ENCODE results near the gene ATP9A. TPM values are rescaled to one million over a fixed set of nuclear protein-coding genes. Genes with fewer than 3 reads are reported as not detected.

Gene ATP9A
- total and polyA plus RNA-seq, 2 donors (not counting 3 experiments of a cell fraction or from before 2014, with no cell fraction given), result 20.9 to 41.5 TPM

- H3K9ac ChIP-seq (replicated peaks; ENCODE audit: extremely low read depth, insufficient read depth, low read length), result no peak overlapping the region
- dilution Hi-C loops (cut with MboI; ENCODE audit: extremely low pct_ligation_motif_present, low sequenced_read_pairs), result loop anchor here (25.0 kb wide), 1 partner anchor 186 kb away; no protein-coding TSS in a partner anchor
- intact Hi-C loops (cut with micrococcal nuclease), result loop anchor here (5.0 kb wide), 1 partner anchor 291 kb away; no protein-coding TSS in a partner anchor
- no peak overlapping the region for H3K27ac ChIP-seq (ENCODE audit: insufficient read depth, low read depth, low read length)
- DNase-seq (ENCODE audit: low read depth, low spot score), result no peak
- H3K79me2 ChIP-seq (ENCODE audit: control insufficient read depth, insufficient read depth, low read length), result no peaks in the 10 kb centered on the region
- H4K20me1 ChIP-seq (replicated peaks; ENCODE audit: control insufficient read depth, extremely low read depth, insufficient read depth, low read length), result no peaks in the 10 kb centered on the region
- peaks cover 38% of the 10 kb centered on the region for H3K4me1 ChIP-seq (ENCODE audit: control insufficient read depth, extremely low read depth, insufficient read depth, low read length)
- H3K36me3 ChIP-seq (ENCODE audit: control insufficient read depth in 2 of 2, extremely low read depth in 1 of 2, insufficient read depth in 2 of 2, low read length in 2 of 2), result peaks cover 0 to 4% of the 10 kb centered on the region in 2 experiments
- H3K9me1 ChIP-seq (replicated peaks; ENCODE audit: control insufficient read depth, extremely low read depth, insufficient read depth, low read length), result no peaks in the 10 kb centered on the region
- TF ChIP-seq POLR2AphosphoS5 (IDR thresholded peaks at IDR 0.05; ENCODE audit: insufficient read depth, low read depth, low read length) (no peak), GATA2 (IDR thresholded peaks at IDR 0.05; ENCODE audit: insufficient read depth, insufficient read length, low read depth, low read length) (no peak), EZH2 (IDR thresholded peaks at IDR 0.05; ENCODE audit: borderline replicate concordance, low read depth, low read length, severe bottlenecking) (no peak), CTCF (IDR thresholded peaks at IDR 0.05; ENCODE audit: extremely low read depth in 1 of 2, insufficient read depth in 1 of 2, low read depth in 1 of 2, low read length in 2 of 2) (no peak), JUN (IDR thresholded peaks at IDR 0.05; ENCODE audit: borderline replicate concordance, insufficient read depth, insufficient read length, low read depth) (no peak), MYC (IDR thresholded peaks at IDR 0.05; ENCODE audit: low read depth, low read length) (no peak), POLR2A (IDR thresholded peaks at IDR 0.05; ENCODE audit: low read depth, low read length) (no peak), MAX (IDR thresholded peaks at IDR 0.05; ENCODE audit: insufficient read depth, insufficient read length) (no peak), FOS (IDR thresholded peaks at IDR 0.05; ENCODE audit: borderline replicate concordance, insufficient read depth, low read length) (no peak)
- no peaks in the 10 kb centered on the region for H3K9me3 ChIP-seq (replicated peaks; ENCODE audit: control insufficient read depth, insufficient read depth, low read length)
- H3K4me2 ChIP-seq (ENCODE audit: insufficient read depth, low read length), result no peak overlapping the region
- no peak for FAIRE-seq
- H2AFZ ChIP-seq (ENCODE audit: low read depth, low read length), result no peak overlapping the region
- H3K27me3 ChIP-seq (ENCODE audit: control insufficient read depth in 2 of 2, insufficient read depth in 2 of 2, low read length in 2 of 2), result no peaks in the 10 kb centered on the region
- ChIA-PET POLR2A (no interaction called here), CTCF (interaction anchor here (1.6 kb wide), 1 partner anchor 50 kb away, joined by 4 read pairs; no protein-coding TSS in a partner anchor)
- H3K4me3 ChIP-seq (replicated peaks in 1 of 3; ENCODE audit: insufficient read depth in 1 of 3, low read depth in 1 of 3, low read length in 3 of 3), result no peak overlapping the region
- BruUV-seq (replicated peaks), result no TSS peak
These were observed 169.6 kb downstream of the ATP9A start for GRCh38 chr20:51598556-51598955.
